Measurements from ENCODE around the gene PAGE2. TPM values are rescaled to one million over a fixed set of nuclear protein-coding genes. Genes with fewer than 3 reads are reported as not detected.
"Not testable (repeated sequence)": the region's sequence is repeated elsewhere in the genome, so short reads cannot be mapped to it uniquely, and the experiment has no call there.

PAGE2 gene
- total RNA-seq, 1 experiment from 2014 or later = not detected

DNA sequence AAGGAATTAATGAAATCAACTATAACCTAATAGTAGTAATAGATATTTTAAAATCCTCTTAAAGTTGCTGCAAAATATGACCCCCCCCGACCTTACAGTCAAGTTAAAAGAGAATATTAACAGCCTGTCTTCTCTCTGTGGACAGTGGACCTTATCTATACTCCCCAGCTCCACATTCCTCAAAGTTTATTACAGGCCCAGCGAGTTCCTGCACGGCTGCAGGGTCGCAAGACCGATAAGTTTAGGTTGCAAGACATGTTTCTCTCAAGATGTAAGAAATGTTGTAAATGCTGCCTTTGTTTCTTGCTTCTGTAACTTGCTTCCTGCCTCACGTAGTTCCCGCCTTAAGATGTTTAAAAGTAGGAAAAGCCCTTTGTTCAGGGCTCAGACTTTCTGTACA lies 27.8 kb downstream of the PAGE2 start:
- H3K9me3 ChIP-seq, DNase-seq, H3K27me3 ChIP-seq, H3K36me3 ChIP-seq, H3K4me3 ChIP-seq: not testable (repeated sequence)

- Histone ChIP-seq H3K4me3 (no peak overlapping the region), H3K36me3 (no peaks in the 10 kb centered on the region)
Measured at GRCh38 chrX:55118574-55118973, 29.8 kb downstream of the PAGE2 start.

GRCh38 chrX:55119271-55119670 lies 30.5 kb downstream of the PAGE2 start:
- no peaks in the 10 kb centered on the region for H3K27me3 ChIP-seq
- H3K9me3 ChIP-seq = no peaks in the 10 kb centered on the region
- H3K4me3 ChIP-seq = no peak overlapping the region
- H3K36me3 ChIP-seq = no peaks in the 10 kb centered on the region
- no peak for DNase-seq

More at GRCh38 chrX:55118574-55118973, 29.8 kb downstream of the PAGE2 start:
- Histone ChIP-seq H3K9me3 (no peaks in the 10 kb centered on the region), H3K27me3 (no peaks in the 10 kb centered on the region)
- no peak for DNase-seq

- DNase-seq = no peak
- no peaks in the 10 kb centered on the region for H3K9me3 ChIP-seq
- H3K36me3 ChIP-seq = no peaks in the 10 kb centered on the region
- H3K4me3 ChIP-seq = no peak overlapping the region
- no peaks in the 10 kb centered on the region for H3K27me3 ChIP-seq
Measured at GRCh38 chrX:55119712-55120111, 30.9 kb downstream of the PAGE2 start.

DNA sequence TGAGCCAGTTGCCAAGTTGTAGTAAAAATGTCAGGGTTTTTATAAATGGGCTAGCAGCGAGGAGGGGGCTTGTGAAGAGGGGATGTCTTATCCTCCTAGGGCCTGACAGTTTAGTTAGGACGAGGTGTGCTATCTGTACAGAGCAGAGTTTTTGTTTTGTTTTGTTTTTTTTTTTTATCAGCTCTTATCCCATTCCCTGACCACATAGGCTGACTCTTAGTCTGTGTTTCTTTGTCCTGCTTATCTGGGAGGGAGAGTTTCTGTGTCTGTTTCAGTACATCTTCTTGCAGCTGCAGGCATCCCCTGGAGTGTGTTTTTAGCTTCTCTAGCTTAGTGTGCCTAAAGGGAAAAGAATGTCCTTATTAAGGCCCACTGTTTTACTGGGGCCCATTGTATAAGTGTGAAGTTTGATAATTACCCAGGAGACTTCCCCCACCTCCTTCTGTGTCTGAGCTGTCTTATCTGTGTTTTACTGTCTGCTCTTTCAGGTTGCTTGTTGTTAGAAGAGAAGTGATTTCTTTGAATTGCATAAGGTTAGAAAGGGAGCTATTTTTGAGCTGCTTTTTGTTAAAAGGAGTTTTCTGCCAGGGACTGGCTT lies 32.0 kb downstream of the PAGE2 start:
- no peaks in the 10 kb centered on the region for H3K9me3 ChIP-seq
- no peaks in the 10 kb centered on the region for H3K36me3 ChIP-seq
- no peaks in the 10 kb centered on the region for H3K27me3 ChIP-seq
- no peak overlapping the region for H3K4me3 ChIP-seq
- DNase-seq = no peak

GRCh38 chrX:55123900-55124299 lies 35.1 kb downstream of the PAGE2 start:
- H3K4me3 ChIP-seq = no peak overlapping the region
- H3K36me3 ChIP-seq = no peaks in the 10 kb centered on the region
- DNase-seq = no peak
- H3K9me3 ChIP-seq = no peaks in the 10 kb centered on the region
- no peaks in the 10 kb centered on the region for H3K27me3 ChIP-seq

GRCh38 chrX:55127692-55128091 lies 38.9 kb downstream of the PAGE2 start:
- H3K27me3 ChIP-seq = no peaks in the 10 kb centered on the region
- H3K9me3 ChIP-seq = no peaks in the 10 kb centered on the region
- H3K4me3 ChIP-seq = no peak overlapping the region
- DNase-seq = no peak
- no peaks in the 10 kb centered on the region for H3K36me3 ChIP-seq

- no peaks in the 10 kb centered on the region for H3K36me3 ChIP-seq
- H3K4me3 ChIP-seq = no peak overlapping the region
- H3K27me3 ChIP-seq = no peaks in the 10 kb centered on the region
- DNase-seq = no peak
- H3K9me3 ChIP-seq = no peaks in the 10 kb centered on the region
Measured at GRCh38 chrX:55129361-55129760, 40.5 kb downstream of the PAGE2 start.

DNA sequence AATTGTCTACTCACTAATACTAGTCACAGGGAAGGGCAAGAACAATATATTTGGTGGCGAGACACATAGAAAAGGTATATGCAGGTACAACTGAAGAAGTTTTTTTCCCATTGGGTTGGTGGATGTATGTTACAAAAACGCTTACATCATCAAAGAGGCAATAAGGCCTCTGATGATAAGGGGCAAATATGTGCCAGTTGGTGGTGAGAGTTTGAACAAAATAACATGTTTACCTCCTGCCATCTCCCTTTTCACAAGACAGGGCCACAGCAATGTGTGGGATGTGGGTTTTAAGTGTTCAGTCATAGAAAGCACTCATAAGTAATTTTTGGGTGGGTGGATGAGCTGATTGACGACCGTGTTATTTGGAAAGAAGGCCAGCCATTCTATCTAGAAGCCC lies 41.7 kb downstream of the PAGE2 start:
- H3K27me3 ChIP-seq = no peaks in the 10 kb centered on the region
- H3K4me3 ChIP-seq = no peak overlapping the region
- no peaks in the 10 kb centered on the region for H3K9me3 ChIP-seq
- DNase-seq = no peak
- H3K36me3 ChIP-seq = no peaks in the 10 kb centered on the region

GRCh38 chrX:55132416-55132815 lies 43.6 kb downstream of the PAGE2 start:
- no peak for DNase-seq
- Histone ChIP-seq H3K9me3 (no peaks in the 10 kb centered on the region), H3K27me3 (no peaks in the 10 kb centered on the region), H3K36me3 (no peaks in the 10 kb centered on the region), H3K4me3 (no peak overlapping the region)

DNA sequence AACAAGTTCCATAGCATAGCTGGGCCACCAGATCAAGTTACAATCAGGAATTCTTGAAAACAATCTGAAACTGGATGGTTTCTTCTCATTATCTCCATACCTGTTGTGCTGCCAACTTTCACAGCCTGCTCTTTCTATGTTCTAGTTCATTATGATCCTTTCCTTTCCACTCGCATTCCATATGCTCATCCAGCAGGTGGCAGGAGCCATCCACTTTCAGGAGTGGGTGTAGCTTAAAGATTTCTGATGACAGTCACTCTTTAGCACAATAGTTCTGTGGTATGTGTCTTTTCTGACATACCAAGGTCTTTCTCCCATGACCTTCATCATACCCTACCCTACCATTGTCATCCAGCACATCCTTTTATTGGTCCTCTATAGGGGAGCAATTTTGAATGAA lies 46.4 kb downstream of the PAGE2 start:
- Histone ChIP-seq H3K9me3 (no peaks in the 10 kb centered on the region), H3K36me3 (no peaks in the 10 kb centered on the region), H3K27me3 (no peaks in the 10 kb centered on the region), H3K4me3 (no peak overlapping the region)
- DNase-seq = peak; percentile 1

DNA sequence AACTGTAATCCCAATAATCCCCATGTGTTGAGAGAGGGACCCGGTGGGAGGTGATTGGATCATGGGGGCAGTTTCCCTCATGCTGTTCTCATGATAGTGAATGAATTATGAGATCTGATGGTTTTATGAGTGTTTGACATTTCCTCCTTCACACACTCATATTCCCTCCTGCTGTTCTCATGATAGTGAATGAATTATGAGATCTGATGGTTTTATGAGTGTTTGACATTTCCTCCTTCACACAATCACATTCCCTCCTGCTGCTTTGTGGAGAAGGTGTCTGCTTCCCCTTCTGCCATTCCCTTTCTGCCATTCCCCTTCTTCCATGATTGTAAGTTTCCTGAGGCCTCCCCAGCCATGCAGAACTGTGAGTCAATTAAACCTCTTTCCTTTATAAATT lies 52.0 kb downstream of the PAGE2 start:
- H3K9me3 ChIP-seq, DNase-seq, H3K27me3 ChIP-seq, H3K4me3 ChIP-seq, H3K36me3 ChIP-seq: not testable (repeated sequence)

Other genes starting within 250 kb of the PAGE2 start
- 2.8 and 3.7 TPM in 2 replicates for gene TRO, start 168.2 kb upstream of the PAGE2 start, total RNA-seq (2014; rRNA removed; shearing (Covaris generic); ENCODE audit: low replicate concordance)
- gene PFKFB1, start 94.8 kb upstream of the PAGE2 start, total RNA-seq (2014; rRNA removed; shearing (Covaris generic); ENCODE audit: low replicate concordance) = not detected in 2 replicates
- 3.1 and 6.4 TPM in 2 replicates for gene APEX2, start 88.7 kb upstream of the PAGE2 start, total RNA-seq (2014; rRNA removed; shearing (Covaris generic); ENCODE audit: low replicate concordance)
- not detected in 2 replicates for gene ALAS2, start 58.0 kb upstream of the PAGE2 start, total RNA-seq (2014; rRNA removed; shearing (Covaris generic); ENCODE audit: low replicate concordance)
- gene PAGE2B, start 14.0 kb upstream of the PAGE2 start, total RNA-seq (2014; rRNA removed; shearing (Covaris generic); ENCODE audit: low replicate concordance) = not detected in 2 replicates
- not detected in 2 replicates for gene PAGE5, start 131.3 kb downstream of the PAGE2 start, total RNA-seq (2014; rRNA removed; shearing (Covaris generic); ENCODE audit: low replicate concordance)
- not detected in 2 replicates for gene PAGE3, start 175.9 kb downstream of the PAGE2 start, total RNA-seq (2014; rRNA removed; shearing (Covaris generic); ENCODE audit: low replicate concordance)